ENCODE measurements around the gene PSMA7.

PSMA7 gene

GRCh38 chr20:62163986-62164762, 21.0 kb upstream of the PSMA7 start:
- no peak for TF ChIP-seq CTCF (conservative IDR thresholded peaks at IDR 0.05; ENCODE audit: low read length)
- DNase-seq (ENCODE audit: low read depth), result no peak

GRCh38 chr20:62163485-62163865, 20.3 kb upstream of the PSMA7 start:
- no peak overlapping the region for H3K4me3 ChIP-seq (ENCODE audit: low read length)
- no peak for DNase-seq (ENCODE audit: low read depth)
- no peak for TF ChIP-seq CTCF (conservative IDR thresholded peaks at IDR 0.05; ENCODE audit: low read length)

More at GRCh38 chr20:62163986-62164762, 21.0 kb upstream of the PSMA7 start:
- no peak overlapping the region for H3K4me3 ChIP-seq (ENCODE audit: low read length)

- DNase-seq (ENCODE audit: low read depth), result no peak
- no peak for TF ChIP-seq CTCF (conservative IDR thresholded peaks at IDR 0.05; ENCODE audit: low read length)
- H3K4me3 ChIP-seq (ENCODE audit: low read length), result no peak overlapping the region
Measured at GRCh38 chr20:62162765-62163484, 19.7 kb upstream of the PSMA7 start.

- no peak overlapping the region for H3K4me3 ChIP-seq (ENCODE audit: low read length)
- no peak for TF ChIP-seq CTCF (conservative IDR thresholded peaks at IDR 0.05; ENCODE audit: low read length)
- no peak for DNase-seq (ENCODE audit: low read depth)
Measured at GRCh38 chr20:62161347-62161746, 18.2 kb upstream of the PSMA7 start.

- DNase-seq (ENCODE audit: low read depth), result no peak
- no peak for TF ChIP-seq CTCF (conservative IDR thresholded peaks at IDR 0.05; ENCODE audit: low read length)
- no peak overlapping the region for H3K4me3 ChIP-seq (ENCODE audit: low read length)
Measured at GRCh38 chr20:62160876-62161275, 17.7 kb upstream of the PSMA7 start.

- no peak overlapping the region for H3K4me3 ChIP-seq (ENCODE audit: low read length)
- no peak for DNase-seq (ENCODE audit: low read depth)
- no peak for TF ChIP-seq CTCF (conservative IDR thresholded peaks at IDR 0.05; ENCODE audit: low read length)
Measured at GRCh38 chr20:62160253-62160652, 17.1 kb upstream of the PSMA7 start.

GRCh38 chr20:62159839-62160238, 16.6 kb upstream of the PSMA7 start:
- no peak for DNase-seq (ENCODE audit: low read depth)
- H3K4me3 ChIP-seq (ENCODE audit: low read length), result no peak overlapping the region
- no peak for TF ChIP-seq CTCF (conservative IDR thresholded peaks at IDR 0.05; ENCODE audit: low read length)
